SK-N-SH treated with all-trans-retinoic acid at 6 μM for 48 hours (cell line): ENCODE measurements around the gene CALY.
"Not testable (repeated sequence)": the region's sequence is repeated elsewhere in the genome, so short reads cannot be mapped to it uniquely, and the experiment has no call there.

Experiments
- ATAC-seq: fragments of 200-7000 bp; cut with Tn5 transposase; 3 replicates; pipeline ENCODE4 v1.9.1; 2020; ENCODE audit warnings: mild to moderate bottlenecking, moderate library complexity
- ARNTL ChIP-seq: fragments of 450-650 bp; formaldehyde crosslinking; IDR thresholded peaks from 2 replicates; pipeline ENCODE4 v1.5.0; 2020; ENCODE audit warnings: low read depth, mild to moderate bottlenecking, moderate library complexity, borderline replicate concordance
- CSDC2 ChIP-seq: fragments of 250-450 bp; sonication (Bioruptor Pico); IDR thresholded peaks from 2 replicates; pipeline ENCODE4 v1.5.0; 2020; ENCODE audit warnings: mild to moderate bottlenecking, moderate library complexity
- OSR1 ChIP-seq: fragments of 250-450 bp; sonication (Bioruptor Pico); IDR thresholded peaks from 2 replicates; pipeline ENCODE4 v1.8.0; 2022; ENCODE audit warnings: moderate library complexity, mild to moderate bottlenecking, inconsistent platforms
- PPARA ChIP-seq: fragments of 250-450 bp; sonication (Bioruptor Pico); IDR thresholded peaks from 2 replicates; pipeline ENCODE4 v1.5.0; 2020; ENCODE audit warnings: mild to moderate bottlenecking, borderline replicate concordance
- RARB ChIP-seq: fragments of 250-450 bp; sonication (Bioruptor Pico); IDR thresholded peaks from 2 replicates; pipeline ENCODE4 v1.8.0; 2021; ENCODE audit warnings: mild to moderate bottlenecking, moderate library complexity
- SNAI2 ChIP-seq: fragments of 250-450 bp; sonication (Bioruptor Pico); IDR thresholded peaks from 2 replicates; pipeline ENCODE4 v1.5.0; 2020; ENCODE audit warnings: mild to moderate bottlenecking, moderate library complexity
- TCF4 ChIP-seq: fragments of 250-450 bp; sonication (Bioruptor Pico); IDR thresholded peaks from 2 replicates; pipeline ENCODE4 v1.8.0; 2021; ENCODE audit warnings: mild to moderate bottlenecking, moderate library complexity, borderline replicate concordance
- TOX ChIP-seq: fragments of 250-450 bp; sonication (Bioruptor Pico); IDR thresholded peaks from 2 replicates; pipeline ENCODE4 v1.8.0; 2021; ENCODE audit warnings: mild to moderate bottlenecking, moderate library complexity, borderline replicate concordance
- ZC3H10 ChIP-seq: fragments of 250-450 bp; sonication (Bioruptor Pico); IDR thresholded peaks from 2 replicates; pipeline ENCODE4 v1.5.1; 2021; ENCODE audit warnings: mild to moderate bottlenecking, moderate library complexity
- ZFP3 ChIP-seq: fragments of 250-450 bp; sonication (Bioruptor Pico); IDR thresholded peaks from 2 replicates; pipeline ENCODE4 v1.5.0; 2020; ENCODE audit warnings: mild to moderate bottlenecking, moderate library complexity
- ZFP30 ChIP-seq: fragments of 450-650 bp; formaldehyde crosslinking; IDR thresholded peaks from 2 replicates; pipeline ENCODE4 v1.5.0; 2022; ENCODE audit warnings: mild to moderate bottlenecking, moderate library complexity
- ZNF70 ChIP-seq: fragments of 450-650 bp; formaldehyde crosslinking; IDR thresholded peaks from 2 replicates; pipeline ENCODE4 v1.5.0; 2020; ENCODE audit warnings: mild to moderate bottlenecking, moderate library complexity
- TF ChIP-seq, protein P1 (sequence below): fragments of 250-450 bp; sonication (Bioruptor Pico); IDR thresholded peaks from 2 replicates; pipeline ENCODE4 v1.8.0; 2020; ENCODE audit warnings: mild to moderate bottlenecking, moderate library complexity, borderline replicate concordance
- TF ChIP-seq, protein P2 (sequence below): fragments of 250-450 bp; sonication (Bioruptor Pico); IDR thresholded peaks from 2 replicates; pipeline ENCODE4 v1.5.1; 2020; ENCODE audit warnings: low read depth, mild to moderate bottlenecking, moderate library complexity
- TF ChIP-seq, protein P3 (sequence below): fragments of 250-450 bp; sonication (Bioruptor Pico); IDR thresholded peaks from 2 replicates; pipeline ENCODE4 v1.8.0; 2021; ENCODE audit warnings: low read depth, mild to moderate bottlenecking, moderate library complexity, borderline replicate concordance

Gene CALY

DNA sequence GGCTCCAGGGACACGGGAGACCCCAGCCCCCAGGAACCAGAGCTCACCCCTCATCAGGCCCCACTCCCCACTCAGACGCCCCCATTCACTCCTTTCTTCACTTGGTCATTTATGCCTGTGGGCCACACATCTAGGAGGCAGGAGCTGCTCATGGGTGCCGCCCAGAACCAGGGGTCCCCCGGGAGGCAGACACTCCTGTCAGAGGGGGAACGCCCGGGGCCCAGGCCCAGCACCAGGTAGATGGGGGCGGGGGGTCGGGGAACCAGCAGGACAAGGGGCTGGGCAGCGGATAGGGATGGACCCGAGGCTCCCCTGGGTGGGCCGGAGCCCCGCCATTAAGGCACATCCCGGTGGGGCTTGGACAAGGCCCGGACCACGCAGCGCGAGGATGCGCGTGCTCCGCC lies 11.8 kb downstream of the CALY start:
- ATAC-seq, result peak; percentile 26
- TF ChIP-seq OSR1 (CRISPR knock-in tag) (no peak), TOX (no peak), ZNF70 (CRISPR knock-in tag) (no peak), ZC3H10 (CRISPR knock-in tag) (no peak), TCF4 (CRISPR knock-in tag) (no peak), ARNTL (CRISPR knock-in tag) (no peak), ZFP3 (no peak), RARB (CRISPR knock-in tag) (no peak)
- TF ChIP-seq, protein P1, sequence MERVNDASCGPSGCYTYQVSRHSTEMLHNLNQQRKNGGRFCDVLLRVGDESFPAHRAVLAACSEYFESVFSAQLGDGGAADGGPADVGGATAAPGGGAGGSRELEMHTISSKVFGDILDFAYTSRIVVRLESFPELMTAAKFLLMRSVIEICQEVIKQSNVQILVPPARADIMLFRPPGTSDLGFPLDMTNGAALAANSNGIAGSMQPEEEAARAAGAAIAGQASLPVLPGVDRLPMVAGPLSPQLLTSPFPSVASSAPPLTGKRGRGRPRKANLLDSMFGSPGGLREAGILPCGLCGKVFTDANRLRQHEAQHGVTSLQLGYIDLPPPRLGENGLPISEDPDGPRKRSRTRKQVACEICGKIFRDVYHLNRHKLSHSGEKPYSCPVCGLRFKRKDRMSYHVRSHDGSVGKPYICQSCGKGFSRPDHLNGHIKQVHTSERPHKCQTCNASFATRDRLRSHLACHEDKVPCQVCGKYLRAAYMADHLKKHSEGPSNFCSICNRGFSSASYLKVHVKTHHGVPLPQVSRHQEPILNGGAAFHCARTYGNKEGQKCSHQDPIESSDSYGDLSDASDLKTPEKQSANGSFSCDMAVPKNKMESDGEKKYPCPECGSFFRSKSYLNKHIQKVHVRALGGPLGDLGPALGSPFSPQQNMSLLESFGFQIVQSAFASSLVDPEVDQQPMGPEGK (CRISPR knock-in tag), result no peak

DNA sequence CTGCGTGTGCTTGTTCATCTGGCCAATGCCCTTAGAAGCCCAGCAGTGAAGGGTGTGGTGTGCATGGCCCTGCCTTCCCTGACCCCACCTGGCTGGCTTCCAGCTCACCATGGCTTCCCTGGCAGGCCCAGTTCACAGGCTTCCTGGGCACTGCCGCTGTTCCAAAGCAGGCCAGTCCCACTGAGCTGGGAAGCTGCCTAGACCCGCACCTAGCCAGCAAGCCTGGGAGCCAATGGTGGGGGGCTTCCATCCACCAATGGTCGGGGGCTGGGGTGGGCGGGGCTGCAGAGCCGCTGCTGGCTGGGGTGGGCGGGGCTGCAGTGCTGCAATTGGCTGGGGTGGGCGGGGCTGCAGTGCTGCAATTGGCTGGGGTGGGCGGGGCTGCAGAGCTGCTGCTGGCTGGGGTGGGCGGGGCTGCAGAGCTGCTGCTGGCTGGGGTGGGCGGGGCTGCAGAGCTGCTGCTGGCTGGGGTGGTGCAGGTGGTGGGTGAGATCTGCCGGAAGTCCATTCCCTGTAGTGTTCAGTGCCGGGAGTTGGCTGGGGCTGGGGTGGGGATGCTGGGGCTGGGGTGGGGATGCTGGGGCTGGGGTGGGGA lies 12.4 kb downstream of the CALY start:
- no peak for TF ChIP-seq SNAI2 (CRISPR knock-in tag)
- peak; percentile 82 for ATAC-seq

DNA sequence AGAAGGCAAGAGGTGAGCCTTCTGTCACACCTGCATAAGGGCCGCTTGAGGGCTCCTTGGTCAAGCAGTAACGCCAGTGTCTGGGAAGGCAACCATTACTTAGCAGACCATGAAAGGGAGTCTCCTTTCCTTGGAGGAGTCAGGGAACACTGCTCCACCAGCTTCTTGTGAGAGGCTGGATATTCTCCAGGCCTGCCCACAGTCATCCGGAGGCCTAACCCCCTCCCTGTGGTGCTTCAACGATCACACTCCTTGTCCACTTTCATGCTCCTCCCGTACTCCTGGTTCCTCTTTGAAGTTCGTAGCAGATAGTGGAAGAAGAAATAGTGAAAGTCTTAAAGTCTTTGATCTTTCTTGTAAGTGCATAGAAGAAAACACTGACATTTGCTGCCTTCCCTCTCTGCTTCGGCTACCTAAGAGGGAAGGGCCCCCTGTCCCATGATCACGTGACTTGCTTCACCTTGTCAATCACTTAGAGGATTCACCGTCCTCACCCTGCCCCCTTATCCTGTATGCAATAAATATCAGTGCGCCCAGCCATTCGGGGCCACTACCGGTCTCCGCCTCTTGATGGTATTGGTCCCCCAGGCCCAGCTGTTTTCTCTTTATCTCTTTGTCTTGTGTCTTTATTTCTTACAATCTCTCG lies 14.5 kb downstream of the CALY start:
- ATAC-seq, result not testable (repeated sequence)

DNA sequence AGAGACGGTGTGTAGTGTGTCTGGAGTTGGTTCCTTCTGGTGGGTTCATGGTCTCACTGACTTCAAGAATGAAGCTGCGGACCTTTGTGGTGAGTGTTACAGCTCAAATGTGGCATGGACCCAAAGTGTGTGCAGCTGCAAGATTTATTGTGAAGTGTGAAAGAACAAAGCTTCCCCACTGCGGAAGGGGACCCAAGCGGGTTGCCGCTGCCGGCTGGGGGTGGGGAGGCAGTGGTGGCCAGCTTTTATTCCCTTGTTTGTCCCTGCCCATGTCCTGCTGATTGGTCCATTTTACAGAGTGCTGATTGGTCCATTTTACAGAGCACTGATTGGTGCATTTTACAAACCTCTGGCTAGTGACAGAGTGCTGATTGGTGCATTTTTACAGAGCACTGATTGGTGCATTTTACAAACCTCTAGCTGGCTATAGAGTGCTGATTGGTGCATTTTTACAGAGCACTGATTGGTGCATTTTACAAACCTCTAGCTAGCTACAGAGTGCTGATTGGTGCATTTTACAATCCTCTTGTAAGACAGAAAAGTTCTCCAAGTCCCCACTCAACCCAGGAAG lies 15.8 kb downstream of the CALY start:
- not testable (repeated sequence) for ATAC-seq

DNA sequence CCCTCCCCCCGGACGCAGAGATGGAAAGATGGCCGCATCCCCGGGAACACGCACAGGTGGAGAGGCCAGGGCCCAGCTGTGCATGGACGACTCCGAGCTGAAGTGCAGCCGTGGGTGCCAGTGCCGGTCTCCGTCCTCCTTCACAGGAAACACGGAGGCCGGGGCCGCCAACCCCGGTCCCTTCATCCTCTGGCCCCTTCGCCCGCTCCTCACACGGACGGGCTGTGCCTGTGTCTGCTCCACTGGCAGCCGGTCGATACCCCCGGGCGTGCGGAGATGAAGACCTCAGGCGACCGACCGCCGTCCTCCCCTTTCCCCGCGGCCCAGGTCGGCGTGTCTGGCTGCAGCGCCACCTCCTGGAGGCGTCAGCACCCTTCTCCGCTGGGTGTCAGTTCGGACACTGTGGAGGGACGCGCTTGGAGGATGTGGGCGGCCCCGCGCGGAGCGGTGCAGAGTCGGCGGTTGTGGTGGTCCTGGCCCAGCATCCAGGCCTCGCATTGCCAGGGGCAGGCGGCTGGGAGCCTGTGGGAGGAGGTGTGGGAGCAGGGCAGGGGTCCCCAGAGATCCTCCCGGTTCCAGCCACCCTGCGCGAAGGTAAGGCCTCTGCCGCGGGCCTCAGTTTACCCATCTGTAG lies 18.1 kb downstream of the CALY start:
- TF ChIP-seq ZFP3 (no peak), TOX (no peak), ZNF70 (CRISPR knock-in tag) (peak; percentile 19; the same call in 1 of the 2 replicates)
- peak; percentile 98 for ATAC-seq

DNA sequence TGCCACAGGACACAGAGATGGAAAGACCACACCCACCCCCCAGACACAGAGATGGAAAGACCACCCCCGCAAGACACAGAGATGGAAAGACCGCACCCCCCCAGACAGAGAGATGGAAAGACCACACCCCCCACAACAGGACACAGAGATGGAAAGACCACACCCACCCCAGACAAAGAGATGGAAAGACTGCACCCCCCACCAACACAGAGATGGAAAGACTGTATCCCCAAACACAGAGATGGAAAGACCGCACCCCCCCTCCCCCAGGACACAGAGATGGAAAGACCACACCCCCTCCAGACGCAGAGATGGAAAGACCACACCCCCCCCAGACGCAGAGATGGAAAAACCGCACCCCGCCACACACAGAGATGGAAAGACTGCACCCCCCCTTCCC lies 20.0 kb downstream of the CALY start:
- TF ChIP-seq CSDC2 (CRISPR knock-in tag) (no peak), OSR1 (CRISPR knock-in tag) (no peak), ZNF70 (CRISPR knock-in tag) (no peak), TOX (no peak), TCF4 (CRISPR knock-in tag) (no peak), PPARA (CRISPR knock-in tag) (no peak), ZFP3 (no peak), ARNTL (CRISPR knock-in tag) (no peak), SNAI2 (CRISPR knock-in tag) (no peak), ZFP30 (no peak), ZC3H10 (CRISPR knock-in tag) (no peak)
- TF ChIP-seq, protein P2, sequence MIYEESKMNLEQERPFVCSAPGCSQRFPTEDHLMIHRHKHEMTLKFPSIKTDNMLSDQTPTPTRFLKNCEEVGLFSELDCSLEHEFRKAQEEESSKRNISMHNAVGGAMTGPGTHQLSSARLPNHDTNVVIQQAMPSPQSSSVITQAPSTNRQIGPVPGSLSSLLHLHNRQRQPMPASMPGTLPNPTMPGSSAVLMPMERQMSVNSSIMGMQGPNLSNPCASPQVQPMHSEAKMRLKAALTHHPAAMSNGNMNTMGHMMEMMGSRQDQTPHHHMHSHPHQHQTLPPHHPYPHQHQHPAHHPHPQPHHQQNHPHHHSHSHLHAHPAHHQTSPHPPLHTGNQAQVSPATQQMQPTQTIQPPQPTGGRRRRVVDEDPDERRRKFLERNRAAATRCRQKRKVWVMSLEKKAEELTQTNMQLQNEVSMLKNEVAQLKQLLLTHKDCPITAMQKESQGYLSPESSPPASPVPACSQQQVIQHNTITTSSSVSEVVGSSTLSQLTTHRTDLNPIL, result no peak
- TF ChIP-seq, protein P3, sequence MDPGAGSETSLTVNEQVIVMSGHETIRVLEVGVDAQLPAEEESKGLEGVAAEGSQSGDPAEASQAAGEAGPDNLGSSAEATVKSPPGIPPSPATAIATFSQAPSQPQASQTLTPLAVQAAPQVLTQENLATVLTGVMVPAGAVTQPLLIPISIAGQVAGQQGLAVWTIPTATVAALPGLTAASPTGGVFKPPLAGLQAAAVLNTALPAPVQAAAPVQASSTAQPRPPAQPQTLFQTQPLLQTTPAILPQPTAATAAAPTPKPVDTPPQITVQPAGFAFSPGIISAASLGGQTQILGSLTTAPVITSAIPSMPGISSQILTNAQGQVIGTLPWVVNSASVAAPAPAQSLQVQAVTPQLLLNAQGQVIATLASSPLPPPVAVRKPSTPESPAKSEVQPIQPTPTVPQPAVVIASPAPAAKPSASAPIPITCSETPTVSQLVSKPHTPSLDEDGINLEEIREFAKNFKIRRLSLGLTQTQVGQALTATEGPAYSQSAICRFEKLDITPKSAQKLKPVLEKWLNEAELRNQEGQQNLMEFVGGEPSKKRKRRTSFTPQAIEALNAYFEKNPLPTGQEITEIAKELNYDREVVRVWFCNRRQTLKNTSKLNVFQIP, result no peak
- TF ChIP-seq, protein P1 (CRISPR knock-in tag), result no peak
- no peak for ATAC-seq
